AG09309 (cell line): ENCODE measurements around the gene MAP4K4.

ENCODE experiments used
- DNase-seq: peaks from one replicate; pipeline ENCODE4 v3.0.0-alpha.2; 2010; ENCODE audit warnings: low read depth
- H3K4me3 ChIP-seq: 2 replicates; pipeline ENCODE4 v1.5.1; 2011; ENCODE audit warnings: mild to moderate bottlenecking, low read depth, low read length, moderate library complexity; ENCODE audit not compliant: control insufficient read depth
- TF ChIP-seq, protein P1 (sequence below): IDR thresholded peaks from 2 replicates; pipeline ENCODE4 v1.5.1; 2011; ENCODE audit warnings: mild to moderate bottlenecking, low read depth, low read length, inconsistent platforms; ENCODE audit not compliant: insufficient read depth, control insufficient read depth; ENCODE audit errors: missing control alignments

MAP4K4 gene

DNA sequence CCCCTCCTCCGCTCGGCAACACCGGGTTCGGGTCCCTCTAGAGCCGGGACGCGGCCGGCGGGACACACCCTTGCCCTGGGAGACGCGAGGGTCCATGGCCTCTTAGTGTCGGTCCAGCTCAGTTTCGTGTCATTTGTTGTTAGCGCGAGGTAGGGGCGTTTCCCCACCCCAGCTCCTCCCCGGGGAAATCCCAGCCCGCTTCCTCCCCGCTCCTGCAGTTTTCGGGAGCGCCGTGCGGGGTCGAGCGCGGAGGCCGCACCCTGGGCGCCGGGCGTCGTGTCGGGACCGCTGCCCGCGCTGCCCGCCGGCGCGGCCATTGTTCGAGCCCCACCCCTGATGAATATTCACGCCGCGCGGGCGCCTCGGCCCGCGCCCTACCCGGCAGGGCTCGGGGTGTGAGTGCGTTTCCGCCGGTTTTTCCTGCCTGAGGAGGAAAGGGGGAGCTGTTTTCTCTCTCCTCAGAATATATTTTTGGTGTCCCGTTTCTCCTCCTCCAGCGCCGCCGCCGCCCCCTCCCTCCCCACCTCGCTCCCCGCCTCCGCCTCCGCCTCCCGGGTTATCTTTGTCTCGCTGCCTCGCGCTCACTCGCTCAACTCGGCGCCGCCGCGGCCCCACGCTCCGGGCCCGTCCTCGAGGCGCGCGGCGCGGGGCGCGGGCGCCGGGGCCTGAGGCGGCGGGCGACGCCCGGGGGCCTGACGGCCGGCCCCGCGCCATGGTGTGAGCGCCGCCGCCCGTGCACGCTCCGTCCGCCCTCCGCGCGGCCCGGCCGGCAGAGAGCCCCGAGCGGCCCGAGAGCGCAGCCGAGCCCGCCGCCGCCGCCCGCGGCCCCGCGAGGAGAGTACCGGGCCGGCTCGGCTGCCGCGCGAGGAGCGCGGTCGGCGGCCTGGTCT, at the start of gene MAP4K4:
TSS of gene MAP4K4 (plus strand) at position 584 of the 890 bp plus-strand sequence. CDS start 374 bp downstream, outside the sequence.
- peak within 1 kb of the TSS; percentile 53 for H3K4me3 ChIP-seq
- peak; percentile 39 for DNase-seq
- TF ChIP-seq, protein P1, sequence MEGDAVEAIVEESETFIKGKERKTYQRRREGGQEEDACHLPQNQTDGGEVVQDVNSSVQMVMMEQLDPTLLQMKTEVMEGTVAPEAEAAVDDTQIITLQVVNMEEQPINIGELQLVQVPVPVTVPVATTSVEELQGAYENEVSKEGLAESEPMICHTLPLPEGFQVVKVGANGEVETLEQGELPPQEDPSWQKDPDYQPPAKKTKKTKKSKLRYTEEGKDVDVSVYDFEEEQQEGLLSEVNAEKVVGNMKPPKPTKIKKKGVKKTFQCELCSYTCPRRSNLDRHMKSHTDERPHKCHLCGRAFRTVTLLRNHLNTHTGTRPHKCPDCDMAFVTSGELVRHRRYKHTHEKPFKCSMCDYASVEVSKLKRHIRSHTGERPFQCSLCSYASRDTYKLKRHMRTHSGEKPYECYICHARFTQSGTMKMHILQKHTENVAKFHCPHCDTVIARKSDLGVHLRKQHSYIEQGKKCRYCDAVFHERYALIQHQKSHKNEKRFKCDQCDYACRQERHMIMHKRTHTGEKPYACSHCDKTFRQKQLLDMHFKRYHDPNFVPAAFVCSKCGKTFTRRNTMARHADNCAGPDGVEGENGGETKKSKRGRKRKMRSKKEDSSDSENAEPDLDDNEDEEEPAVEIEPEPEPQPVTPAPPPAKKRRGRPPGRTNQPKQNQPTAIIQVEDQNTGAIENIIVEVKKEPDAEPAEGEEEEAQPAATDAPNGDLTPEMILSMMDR: peak; percentile 17

DNA sequence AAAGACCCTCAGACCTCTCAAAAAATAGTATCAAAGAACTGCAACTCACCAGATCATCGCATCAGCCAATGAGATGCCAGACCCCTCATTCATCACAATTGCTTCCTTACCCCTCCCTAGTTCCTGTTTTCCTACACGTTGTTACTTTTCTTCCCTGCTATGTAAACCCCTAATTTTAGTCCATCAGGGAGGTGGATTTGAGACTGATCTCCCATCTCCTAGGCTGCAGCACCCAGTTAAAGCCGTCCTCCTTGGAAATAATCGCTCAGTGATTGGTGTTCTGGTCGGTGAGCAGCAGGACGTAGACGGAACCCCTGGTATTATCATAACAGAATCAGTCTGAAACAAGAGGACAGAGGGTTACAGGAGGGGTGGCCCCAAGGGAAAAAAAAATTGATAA, 44.0 kb upstream of the MAP4K4 start:
- no peak overlapping the region for H3K4me3 ChIP-seq
- TF ChIP-seq, protein P1: no peak
- DNase-seq: no peak

DNA sequence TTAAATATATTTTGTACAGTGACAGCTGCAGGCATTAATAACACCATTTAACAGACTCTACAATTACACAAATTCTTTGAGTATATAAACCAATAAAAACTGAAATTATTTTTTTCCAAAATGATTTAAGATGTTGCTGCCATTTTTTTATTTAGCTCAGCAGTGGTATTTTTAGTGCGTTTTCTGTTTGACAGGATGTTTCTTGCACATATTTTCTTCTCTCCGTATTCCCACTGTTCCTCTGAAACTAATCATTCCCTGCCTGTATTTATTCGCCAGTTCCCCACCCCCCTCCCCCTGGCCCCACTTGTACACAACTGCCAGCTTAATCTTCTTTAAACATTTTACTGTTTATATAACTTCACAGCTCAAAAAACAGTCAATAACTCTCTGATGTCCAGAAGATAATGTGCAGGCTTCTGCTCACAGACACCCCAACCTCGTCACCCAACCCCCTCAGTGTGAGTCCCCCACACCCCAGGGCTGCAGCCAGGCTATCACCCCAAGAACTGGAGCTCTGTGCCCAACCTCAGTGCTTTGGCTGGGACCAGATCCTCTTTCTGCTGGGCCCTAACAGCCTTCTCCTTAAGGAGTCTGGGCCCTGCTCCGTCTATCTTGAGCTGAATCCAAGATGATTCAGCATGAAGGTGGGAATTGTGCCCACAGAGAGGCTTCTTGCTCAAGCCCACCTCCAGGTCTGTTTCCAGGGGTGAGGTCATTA, 41.6 kb upstream of the MAP4K4 start:
- peak; percentile 27 for DNase-seq
- H3K4me3 ChIP-seq: no peak overlapping the region
- TF ChIP-seq, protein P1: no peak

DNA sequence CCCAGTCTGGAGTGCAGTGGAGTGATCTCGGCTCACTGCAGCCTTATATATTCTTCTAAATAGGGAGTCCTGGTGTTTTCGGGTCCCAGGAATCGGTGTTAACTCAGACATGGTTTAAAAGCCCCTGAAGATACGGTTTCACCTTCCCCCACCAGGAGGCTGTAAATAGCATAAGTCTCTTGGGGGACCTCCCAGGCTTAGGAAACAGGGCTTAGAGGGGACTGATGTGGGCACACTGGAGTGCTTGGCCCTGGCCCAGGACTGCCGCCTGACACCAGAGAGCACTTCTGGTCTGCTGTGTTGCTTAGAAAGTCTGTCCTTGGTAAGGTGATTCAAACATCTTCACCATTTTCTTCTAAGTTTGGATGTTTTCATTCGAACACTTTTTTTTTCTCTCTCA, 39.7 kb upstream of the MAP4K4 start:
- no peak overlapping the region for H3K4me3 ChIP-seq
- TF ChIP-seq, protein P1: no peak
- DNase-seq: no peak

DNA sequence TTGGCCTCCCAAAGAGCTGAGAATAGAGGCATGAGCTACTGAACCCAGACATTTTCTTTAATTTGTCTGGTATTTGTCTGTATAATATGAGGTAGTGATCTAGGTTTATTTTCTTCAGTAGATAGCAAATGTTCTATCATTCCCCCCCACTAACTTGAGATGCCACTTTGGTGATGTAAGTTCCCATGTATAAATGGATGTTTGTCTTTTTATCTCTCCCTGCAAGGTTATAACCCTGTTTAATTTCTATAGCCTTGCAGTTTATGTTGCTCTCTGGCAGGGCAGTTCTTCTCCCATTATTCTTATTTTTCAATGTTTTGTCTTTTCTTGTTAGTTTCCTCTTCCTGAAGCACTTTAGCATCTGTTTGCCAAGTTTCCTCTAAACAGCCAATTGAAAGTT, 39.1 kb upstream of the MAP4K4 start:
- no peak for DNase-seq
- no peak overlapping the region for H3K4me3 ChIP-seq
- TF ChIP-seq, protein P1: no peak

DNA sequence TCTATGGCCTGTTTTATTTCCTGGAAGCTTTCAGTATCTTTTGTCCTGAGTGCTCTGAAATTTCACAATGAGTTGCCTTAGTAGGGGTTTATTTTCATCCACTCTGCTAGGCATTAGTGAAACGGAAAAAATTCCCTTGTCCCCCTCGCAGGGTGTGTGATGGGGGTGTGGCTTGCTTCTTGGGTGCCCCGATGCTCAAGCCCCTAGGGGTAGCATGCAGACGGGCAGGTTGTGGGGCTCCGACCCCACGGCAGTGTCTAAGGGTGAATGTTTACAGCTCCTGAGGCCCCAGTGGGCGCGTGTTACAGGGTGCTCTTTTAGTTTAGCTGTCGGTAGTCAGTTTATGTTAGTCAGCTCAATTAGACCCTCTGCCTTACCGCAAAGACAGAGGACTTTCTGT, 32.2 kb upstream of the MAP4K4 start:
- no peak overlapping the region for H3K4me3 ChIP-seq

More for the DNA sequence above, 32.2 kb upstream of the MAP4K4 start:
- TF ChIP-seq, protein P1: no peak
- no peak for DNase-seq
